ENCODE measurements around the gene PDE4D. TPM values are rescaled to one million over a fixed set of nuclear protein-coding genes. Genes with fewer than 3 reads are reported as not detected.

PDE4D gene
- polyA plus RNA-seq, 3 donors = 1.3 to 22.7 (median 11.0) TPM

GRCh38 chr5:59119480-59119879, 774.0 kb downstream of the PDE4D start:
- H3K27ac ChIP-seq (ENCODE audit: low read depth, low read length) = no peak overlapping the region
- 91 to 97% (median 96%) methylated on average over 1 of the region's 1 CpG for WGBS, 3 donors

- H3K27ac ChIP-seq (ENCODE audit: low read depth, low read length) = no peak overlapping the region
- 52 to 78% (median 73%) methylated on average over 3 of the region's 3 CpGs for WGBS, 3 donors
These were observed 776.2 kb downstream of the PDE4D start for GRCh38 chr5:59117320-59117719.

DNA sequence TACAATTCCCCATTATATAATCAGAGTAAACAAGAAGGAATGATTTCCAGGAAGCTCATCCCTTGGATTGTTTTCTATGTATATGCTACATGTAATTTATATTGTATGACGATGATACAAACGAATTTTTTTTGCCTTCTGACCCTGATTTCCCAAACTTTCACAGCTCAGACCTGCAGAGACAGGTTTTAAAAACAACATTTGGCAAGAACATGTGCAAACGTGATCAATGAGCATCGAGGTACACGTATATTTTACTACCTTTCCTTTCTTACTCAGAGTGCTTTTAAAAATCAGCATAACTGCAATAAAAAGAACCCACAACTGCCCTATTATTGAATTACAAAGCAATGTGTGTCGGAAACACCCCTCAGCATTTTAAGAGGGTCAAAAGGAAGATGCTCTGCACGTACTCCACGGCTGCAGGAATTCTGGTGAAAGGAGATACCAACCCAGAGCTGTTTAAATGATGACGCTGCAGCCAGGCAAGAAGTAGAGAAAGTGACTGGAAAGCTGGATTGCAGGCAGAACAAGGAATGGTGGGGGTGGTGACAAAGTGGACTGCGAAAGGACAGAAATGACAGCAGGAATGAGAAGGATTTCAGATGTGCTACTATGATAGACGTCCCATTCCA, 777.2 kb downstream of the PDE4D start:
- 74 to 84% (median 80%) methylated on average over 11 of the region's 11 CpGs for WGBS, 3 donors
- H3K27ac ChIP-seq (ENCODE audit: low read depth, low read length) = no peak overlapping the region

DNA sequence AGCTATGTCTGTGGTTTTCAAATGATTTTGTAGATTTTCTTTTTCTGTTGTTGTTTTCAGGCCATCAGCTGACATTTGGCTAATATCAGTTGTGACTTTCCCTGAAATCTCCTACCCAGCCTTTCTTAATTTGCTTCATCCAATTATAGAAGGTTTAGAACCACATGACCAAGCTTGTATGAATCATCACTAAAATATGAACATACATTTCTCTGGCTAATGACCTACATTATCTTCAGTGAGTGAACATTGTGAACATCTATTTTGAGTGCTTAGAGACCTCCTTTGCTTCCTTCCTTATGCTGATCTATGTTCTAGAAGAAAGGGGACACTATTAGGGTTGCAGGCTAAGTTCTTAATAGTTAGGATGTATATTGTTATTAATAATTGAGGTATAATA, 778.2 kb downstream of the PDE4D start:
- H3K27ac ChIP-seq (ENCODE audit: low read depth, low read length) = no peak overlapping the region

DNA sequence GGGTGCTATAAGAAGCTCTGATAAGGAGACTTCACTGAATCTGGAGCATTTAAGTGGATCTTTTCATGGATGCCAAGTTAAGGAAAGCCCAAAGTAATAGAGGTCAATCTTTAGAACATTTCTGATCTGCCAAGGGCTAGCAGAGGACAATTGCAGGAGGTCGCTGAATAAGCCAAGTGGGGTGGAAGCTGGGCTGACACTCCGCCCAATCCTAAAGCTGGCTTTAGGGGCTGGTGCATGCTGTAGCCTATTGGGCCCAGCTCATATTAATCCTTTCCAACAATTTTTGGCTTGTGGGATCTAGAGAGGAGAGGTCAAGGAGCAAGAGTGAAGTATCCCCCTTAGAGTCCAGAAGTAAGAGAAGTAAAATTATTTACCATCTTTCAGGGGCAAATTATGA, 784.1 kb downstream of the PDE4D start:
- whole genome bisulfite sequencing, 3 donors = 79 to 89% (median 80%) methylated on average over 2 of the region's 2 CpGs

DNA sequence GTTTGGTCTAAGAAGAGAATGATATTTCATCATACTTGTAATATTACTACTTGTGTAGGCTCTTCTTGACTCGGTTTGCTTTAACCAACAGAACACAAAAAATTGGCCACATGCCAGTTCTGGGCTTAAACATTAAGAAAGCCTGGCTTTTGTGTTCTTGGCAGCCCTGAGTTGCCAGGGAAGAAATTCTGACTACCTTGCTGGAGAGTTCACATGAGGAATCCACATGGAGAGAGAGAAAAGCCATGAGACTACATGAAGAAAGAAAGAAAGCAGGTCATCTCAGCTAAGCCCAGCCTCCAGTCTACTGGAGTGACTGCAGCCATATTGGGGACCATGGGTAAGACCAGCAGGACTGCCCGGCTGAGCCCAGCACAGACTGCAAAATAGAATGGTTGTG, 785.8 kb downstream of the PDE4D start:
- WGBS, 3 donors = 69 to 73% (median 72%) methylated on average over 2 of the region's 2 CpGs
- H3K27ac ChIP-seq (ENCODE audit: low read depth, low read length) = no peak overlapping the region

More for the DNA sequence above, 784.1 kb downstream of the PDE4D start:
- H3K27ac ChIP-seq (ENCODE audit: low read depth, low read length) = no peak overlapping the region

- 65 to 71% (median 68%) methylated on average over 9 of the region's 9 CpGs for WGBS, 3 donors
- H3K27ac ChIP-seq (ENCODE audit: low read depth, low read length) = no peak overlapping the region
These were observed 789.0 kb downstream of the PDE4D start for GRCh38 chr5:59104400-59105127.

GRCh38 chr5:59103303-59103702, 790.2 kb downstream of the PDE4D start:
- H3K27ac ChIP-seq (ENCODE audit: low read depth, low read length) = no peak overlapping the region
- WGBS, 3 donors = 45 to 68% (median 49%) methylated on average over 3 of the region's 3 CpGs

DNA sequence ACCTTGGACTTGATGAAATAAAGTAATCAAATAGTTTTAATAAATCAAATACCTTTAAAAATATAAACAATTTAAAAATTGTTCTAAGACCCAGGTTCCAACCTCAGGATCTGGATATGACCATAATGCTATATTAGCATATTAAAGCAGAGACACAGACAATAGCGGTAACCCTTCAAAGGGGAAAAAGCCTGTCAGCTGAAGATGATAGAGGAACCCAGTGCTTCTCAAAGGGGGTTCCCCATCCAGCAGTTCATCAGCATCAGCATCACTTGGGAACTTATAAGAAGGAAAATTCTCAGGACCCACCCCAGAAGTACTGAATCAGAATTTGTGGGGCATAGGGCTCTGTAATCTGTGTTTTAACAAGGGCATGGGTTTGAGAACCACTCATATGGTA, 791.1 kb downstream of the PDE4D start:
- no peak overlapping the region for H3K27ac ChIP-seq (ENCODE audit: low read depth, low read length)
- 96 to 100% (median 98%) methylated on average over 1 of the region's 1 CpG for WGBS, 3 donors

GRCh38 chr5:59100875-59101274, 792.7 kb downstream of the PDE4D start:
- WGBS, 3 donors = 95 to 99% (median 98%) methylated on average over 5 of the region's 5 CpGs
- no peak overlapping the region for H3K27ac ChIP-seq (ENCODE audit: low read depth, low read length)

- H3K27ac ChIP-seq (ENCODE audit: low read depth, low read length) = no peak overlapping the region
- 95 to 97% (median 95%) methylated on average over 6 of the region's 6 CpGs for WGBS, 3 donors
These were observed 793.6 kb downstream of the PDE4D start for GRCh38 chr5:59099995-59100345.

DNA sequence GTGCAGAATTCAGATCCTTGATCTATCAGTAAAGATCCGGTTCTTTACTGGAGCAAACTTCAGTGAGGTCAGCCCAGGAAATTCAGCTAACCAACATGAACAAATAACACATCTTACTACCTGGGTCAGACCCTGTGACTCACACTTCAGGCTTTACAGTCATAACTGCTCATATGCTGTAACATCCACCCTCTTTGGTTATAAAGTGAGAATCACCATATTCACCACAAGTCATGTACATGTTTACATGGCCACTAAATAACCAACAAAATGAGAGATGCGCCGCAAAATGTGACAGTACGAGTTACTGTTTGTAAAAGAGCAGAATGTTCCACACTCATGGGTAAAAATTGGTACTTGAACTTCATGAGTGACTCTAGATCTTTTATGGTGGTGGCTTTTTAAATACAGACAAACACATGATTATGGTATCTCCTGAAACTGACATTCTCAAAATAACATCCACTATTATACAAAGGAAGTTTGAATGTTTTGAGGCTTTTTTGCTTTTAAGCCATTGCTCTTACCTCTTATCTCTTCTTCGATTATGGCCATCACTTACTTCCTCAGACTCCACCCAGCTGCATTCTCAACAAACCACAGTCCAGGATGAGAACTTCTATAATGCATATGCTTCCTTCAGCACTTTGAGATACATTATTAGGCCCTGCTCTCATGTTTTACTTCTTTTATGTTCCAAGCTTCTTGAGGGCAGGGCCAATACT, 794.1 kb downstream of the PDE4D start:
- WGBS, 3 donors = 86 to 91% (median 87%) methylated on average over 5 of the region's 5 CpGs
- no peak overlapping the region for H3K27ac ChIP-seq (ENCODE audit: low read depth, low read length)

GRCh38 chr5:59098743-59099142, 794.8 kb downstream of the PDE4D start:
- 75 to 98% (median 87%) methylated on average over 2 of the region's 2 CpGs for WGBS, 3 donors
- H3K27ac ChIP-seq (ENCODE audit: low read depth, low read length) = no peak overlapping the region

GRCh38 chr5:59097712-59098111, 795.8 kb downstream of the PDE4D start:
- H3K27ac ChIP-seq (ENCODE audit: low read depth, low read length) = no peak overlapping the region

DNA sequence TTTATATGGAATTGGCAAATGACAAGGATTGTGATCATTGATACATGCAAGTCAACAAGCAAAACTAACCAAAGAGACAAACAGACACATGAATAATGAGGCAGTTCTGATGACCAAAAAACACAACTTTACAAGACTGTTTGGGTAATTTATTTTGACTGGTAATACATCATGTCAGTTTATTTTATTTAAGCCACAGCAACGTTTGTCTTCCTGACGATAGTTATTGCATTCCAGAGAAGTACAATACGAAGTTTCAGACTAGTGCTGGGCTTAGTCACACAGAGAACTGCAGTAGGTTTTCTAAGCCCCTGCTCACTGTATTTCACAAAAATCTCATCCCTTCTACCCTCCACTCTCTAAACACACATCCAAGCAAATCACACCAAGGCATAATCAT, 796.4 kb downstream of the PDE4D start:
- H3K27ac ChIP-seq (ENCODE audit: low read depth, low read length) = no peak overlapping the region
- WGBS, 3 donors = 54 to 81% (median 74%) methylated on average over 3 of the region's 3 CpGs

- 30 to 70% (median 44%) methylated on average over 1 of the region's 1 CpG for WGBS, 3 donors
- H3K27ac ChIP-seq (ENCODE audit: low read depth, low read length) = no peak overlapping the region
These were observed 798.0 kb downstream of the PDE4D start for GRCh38 chr5:59095480-59095879.

GRCh38 chr5:59094864-59095263, 798.7 kb downstream of the PDE4D start:
- H3K27ac ChIP-seq (ENCODE audit: low read depth, low read length) = no peak overlapping the region
- 57 to 83% (median 81%) methylated on average over 2 of the region's 2 CpGs for WGBS, 3 donors

DNA sequence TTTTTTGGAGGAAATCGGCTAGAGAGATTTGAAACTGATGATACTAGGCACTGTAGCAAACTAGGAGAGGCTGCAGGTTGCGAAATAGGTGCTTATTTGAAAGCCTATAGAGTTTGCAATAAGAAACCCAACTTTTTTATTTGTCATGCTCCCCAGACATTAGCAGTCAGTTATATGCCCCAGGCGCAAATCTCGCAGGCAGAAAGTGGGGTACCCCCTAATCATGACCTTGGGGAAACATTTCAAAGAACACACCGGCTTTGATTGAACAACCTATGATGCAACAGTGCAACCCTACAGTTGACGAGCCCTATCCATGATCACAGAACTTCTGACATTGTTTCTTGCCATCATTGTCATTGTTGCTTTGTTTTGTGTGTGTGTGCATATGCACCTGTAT, 800.2 kb downstream of the PDE4D start:
- WGBS, 3 donors = 68 to 86% (median 71%) methylated on average over 6 of the region's 6 CpGs
- H3K27ac ChIP-seq (ENCODE audit: low read depth, low read length) = no peak overlapping the region

DNA sequence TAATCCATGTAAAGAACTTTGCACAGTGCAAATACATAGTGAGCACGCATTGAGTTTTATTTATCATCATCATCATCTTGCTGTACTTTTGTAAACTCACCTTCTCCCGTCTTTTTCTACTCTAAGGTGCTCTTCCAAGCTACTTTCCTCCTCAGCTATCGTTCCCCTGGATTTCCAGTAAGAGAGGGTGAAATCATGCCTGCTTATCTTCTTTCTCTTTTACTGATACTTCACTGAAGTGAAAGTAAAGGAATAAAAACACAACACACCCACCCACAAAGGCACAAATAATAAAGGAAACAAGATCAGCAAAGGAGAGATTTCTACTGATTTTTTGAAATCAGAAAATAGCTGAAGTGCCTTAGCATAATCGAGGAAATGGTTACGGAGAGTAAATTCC, 800.8 kb downstream of the PDE4D start:
- WGBS, 3 donors = 55 to 79% (median 62%) methylated on average over 5 of the region's 5 CpGs
- no peak overlapping the region for H3K27ac ChIP-seq (ENCODE audit: low read depth, low read length)

DNA sequence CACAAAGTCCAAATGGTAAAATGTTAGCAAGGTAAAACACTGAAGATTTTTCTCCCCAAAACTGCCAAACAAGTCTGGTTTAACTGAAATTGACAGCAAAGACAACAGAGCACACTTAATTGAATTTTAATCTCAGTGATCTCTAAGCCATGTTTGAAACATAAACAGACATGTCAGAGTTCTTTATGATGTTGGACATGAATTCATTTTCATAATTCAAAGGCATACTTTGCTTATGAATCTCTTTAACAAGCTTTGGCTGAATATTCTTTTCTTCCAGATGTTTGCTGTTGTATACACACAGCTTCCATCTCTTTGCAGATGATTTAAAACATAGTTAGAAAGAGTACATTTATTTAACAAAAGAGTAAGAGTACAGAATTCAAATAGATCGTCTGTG, 801.6 kb downstream of the PDE4D start:
- WGBS, 3 donors = 56 to 63% (median 59%) methylated on average over 1 of the region's 1 CpG
- H3K27ac ChIP-seq (ENCODE audit: low read depth, low read length) = no peak overlapping the region

Data from adipose tissue (tissue), 3 donors.